HG03139 (cell line): ENCODE results near the gene CD209.
"Not testable (repeated sequence)": the region's sequence is repeated elsewhere in the genome, so short reads cannot be mapped to it uniquely, and the experiment has no call there.

Experiments used
- ATAC-seq: cut with Tn5 transposase; IDR thresholded peaks from one replicate; pipeline ENCODE4 v1.9.1; 2021; ENCODE audit not compliant: unreplicated experiment

Gene CD209

GRCh38 chr19:7771072-7771471, 23.7 kb upstream of the CD209 start:
- no peak for ATAC-seq

DNA sequence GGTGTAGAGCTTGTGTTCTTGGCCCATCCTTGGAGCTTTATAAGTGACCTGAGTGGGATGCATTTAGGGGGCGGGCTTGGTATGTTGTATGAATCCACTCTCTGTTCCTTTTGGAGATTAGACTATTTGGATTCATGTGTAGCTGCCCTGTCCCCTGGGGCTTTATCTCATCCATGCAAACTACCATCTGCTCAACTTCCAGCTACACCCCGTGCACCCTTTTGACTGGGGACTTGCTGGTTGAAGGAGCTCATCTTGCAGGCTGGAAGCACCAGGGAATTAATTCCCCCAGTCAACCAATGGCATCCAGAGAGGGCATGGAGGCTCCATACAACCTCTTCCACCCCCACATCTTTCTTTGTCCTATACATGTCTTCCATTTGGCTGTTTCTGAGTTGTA, 21.8 kb upstream of the CD209 start:
- ATAC-seq: no peak

GRCh38 chr19:7767487-7767886, 20.2 kb upstream of the CD209 start:
- ATAC-seq: no peak

GRCh38 chr19:7766535-7766934, 19.2 kb upstream of the CD209 start:
- ATAC-seq: no peak

DNA sequence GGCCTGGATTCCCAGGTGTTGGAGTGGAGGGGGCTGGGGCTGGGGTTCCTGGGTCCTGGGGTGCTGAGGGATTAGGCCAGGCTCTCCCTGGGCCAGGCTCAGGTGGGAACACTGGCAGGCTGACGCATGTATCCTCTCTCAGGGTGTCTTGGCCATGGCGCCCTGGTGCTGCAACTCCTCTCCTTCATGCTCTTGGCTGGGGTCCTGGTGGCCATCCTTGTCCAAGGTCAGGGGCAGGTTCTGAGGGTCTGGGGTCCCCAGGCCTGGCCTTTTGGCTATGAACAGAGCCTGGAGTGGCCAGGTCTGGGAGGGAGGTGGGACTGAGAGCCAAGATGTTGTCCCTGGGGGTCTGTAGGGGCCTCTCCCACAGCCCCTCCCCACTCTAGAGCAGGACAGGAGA, 17.7 kb upstream of the CD209 start:
- not testable (repeated sequence) for ATAC-seq

- not testable (repeated sequence) for ATAC-seq
Measured at GRCh38 chr19:7764157-7764556, 16.8 kb upstream of the CD209 start.

DNA sequence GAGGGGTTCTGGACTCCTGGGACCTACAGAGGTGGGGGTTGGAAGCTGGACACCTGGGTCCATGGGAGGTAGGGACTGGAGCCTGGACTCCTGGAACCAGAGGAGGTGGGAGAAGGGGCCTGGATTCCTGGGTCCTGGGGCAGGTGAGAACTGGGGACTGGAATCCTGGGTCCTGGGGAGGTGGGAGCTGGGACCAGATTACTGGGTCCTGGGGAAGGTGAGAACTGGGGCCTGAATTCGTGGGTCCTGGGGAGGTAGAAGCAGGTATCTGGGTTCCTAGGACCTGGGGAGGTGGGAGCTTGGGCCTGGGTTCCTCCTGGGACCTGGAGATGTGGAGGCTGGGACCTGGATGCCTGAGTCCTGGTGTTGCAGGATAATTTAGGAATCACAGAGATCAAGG, 16.4 kb upstream of the CD209 start:
- no peak for ATAC-seq

DNA sequence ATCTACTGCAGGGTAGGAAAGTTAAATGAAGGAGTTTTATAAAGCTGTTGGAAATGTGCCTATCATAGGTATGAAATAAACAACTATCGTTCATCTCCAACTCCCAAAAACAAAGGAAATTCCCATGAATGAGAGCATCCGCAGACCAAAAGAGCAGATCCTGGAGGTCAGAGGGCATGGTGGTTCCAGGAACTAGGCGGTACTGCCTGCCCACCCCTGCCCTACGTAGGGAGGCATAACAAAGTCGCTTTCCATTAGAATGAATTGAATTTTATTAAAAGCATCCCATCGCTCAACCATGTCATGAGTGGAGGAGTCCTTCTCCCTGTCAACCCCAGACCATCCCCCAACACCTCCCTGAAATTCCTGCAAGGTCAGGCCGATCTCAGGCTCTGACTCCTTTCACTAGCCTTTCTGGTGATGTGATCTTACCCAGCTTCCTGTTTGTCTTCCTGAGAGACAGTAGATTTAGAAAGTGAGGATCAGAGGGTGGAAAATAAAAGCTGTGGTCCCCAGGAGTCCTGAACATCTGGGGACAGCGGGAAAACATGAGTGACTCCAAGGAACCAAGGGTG, 15.5 kb upstream of the CD209 start, which contains the start of gene CLEC4M:
Gene CLEC4M (plus strand): TSS at position 525 of the 575 bp plus-strand sequence. CDS start 24 bp downstream, at position 549.
- no peak for ATAC-seq

DNA sequence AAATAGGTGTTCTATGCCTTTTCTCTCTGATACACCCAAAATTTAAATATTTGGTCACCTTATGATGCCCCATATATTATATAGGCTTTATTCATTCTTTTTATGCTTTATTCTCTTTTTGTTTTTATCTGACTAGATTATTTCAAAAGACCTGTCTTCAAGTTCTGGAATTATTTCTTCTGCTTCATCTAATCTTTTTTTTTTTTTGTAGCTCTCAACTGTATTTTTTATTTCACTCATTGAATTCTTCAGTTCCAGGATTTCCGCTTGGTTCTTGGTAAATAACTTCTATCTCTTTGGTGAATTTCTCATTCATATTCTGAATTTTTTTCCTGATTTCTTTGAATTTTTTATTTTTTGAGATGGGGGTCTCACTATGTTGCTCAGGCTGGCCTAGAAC, 11.8 kb upstream of the CD209 start:
- ATAC-seq: no peak

DNA sequence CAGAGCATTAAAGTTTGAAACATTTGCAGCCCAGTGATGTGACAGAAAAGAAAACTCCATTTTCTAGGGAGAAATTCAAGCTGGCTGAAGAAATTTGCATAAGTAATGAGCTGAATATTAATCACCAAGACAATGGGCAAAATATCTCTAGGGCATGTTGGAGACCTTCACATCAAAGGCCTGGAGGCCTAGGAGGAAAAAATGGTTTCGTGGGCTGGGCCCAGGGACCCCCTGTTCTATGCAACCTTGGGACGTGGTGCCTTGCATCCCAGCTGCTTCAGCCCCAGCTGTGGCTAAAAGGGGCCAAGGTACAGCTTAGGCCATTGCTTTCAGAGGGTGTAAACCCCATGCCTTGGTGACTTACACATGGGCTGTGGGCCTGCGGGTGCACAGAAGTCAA, 10.0 kb upstream of the CD209 start:
- no peak for ATAC-seq

- no peak for ATAC-seq
Measured at GRCh38 chr19:7756258-7756657, 8.9 kb upstream of the CD209 start.

- no peak for ATAC-seq
Measured at GRCh38 chr19:7751157-7751783, 3.9 kb upstream of the CD209 start.

DNA sequence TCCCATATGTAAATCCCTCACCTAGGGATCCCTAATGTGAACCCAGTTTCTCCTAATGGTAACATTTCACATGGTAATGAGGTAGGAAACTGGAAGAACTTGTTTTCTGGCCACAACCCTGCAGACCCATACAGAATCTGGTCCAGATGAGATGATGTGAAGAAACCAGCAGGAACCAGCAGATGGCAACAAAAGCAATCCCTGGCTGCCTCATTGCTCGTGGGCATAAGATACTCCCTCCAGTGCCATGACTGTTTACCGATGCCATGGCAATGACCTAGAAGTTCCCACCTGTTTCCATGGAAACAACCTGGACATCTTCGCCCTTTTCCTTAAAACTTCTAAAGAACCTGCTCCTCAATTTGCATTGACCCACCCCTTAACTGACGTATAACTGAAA, 1.4 kb upstream of the CD209 start:
- ATAC-seq: no peak

GRCh38 chr19:7748171-7748570, 837 bp upstream of the CD209 start:
- no peak for ATAC-seq

- ATAC-seq: not testable (repeated sequence)
Measured at GRCh38 chr19:7746306-7746705, 1.0 kb downstream of the CD209 start.

GRCh38 chr19:7744871-7745650, 2.3 kb downstream of the CD209 start:
- no peak for ATAC-seq

DNA sequence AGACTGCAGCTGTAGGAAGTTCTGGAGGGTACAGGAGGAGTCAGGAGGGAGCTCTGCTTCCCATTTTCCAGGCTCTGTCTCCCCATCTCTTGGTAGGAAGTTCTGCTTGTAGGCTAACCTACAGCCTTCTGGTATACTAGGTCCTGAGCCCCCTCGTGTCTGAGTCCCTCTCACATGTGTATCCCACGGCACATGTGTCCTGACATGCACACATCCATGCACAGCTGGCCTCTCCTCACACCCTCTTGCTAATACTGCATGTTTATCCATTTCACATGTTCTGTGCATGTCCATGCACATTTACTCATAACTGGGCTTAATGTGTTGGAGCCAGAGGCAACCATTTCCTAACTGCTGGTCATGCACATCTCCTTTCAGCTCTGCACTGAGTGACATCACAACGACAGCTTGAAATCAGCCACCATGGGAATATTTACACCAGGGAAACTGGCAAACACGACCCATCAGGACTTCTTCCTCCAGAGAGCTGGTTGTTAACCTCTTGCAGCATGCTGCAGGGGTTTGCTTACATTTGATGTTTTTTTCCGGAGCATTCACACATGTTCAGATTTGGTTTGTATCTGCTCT, 3.0 kb downstream of the CD209 start:
- ATAC-seq: no peak

- ATAC-seq: peak; percentile 63
Measured at GRCh38 chr19:7743425-7743841, 3.9 kb downstream of the CD209 start.

- no peak for ATAC-seq
Measured at GRCh38 chr19:7742991-7743390, 4.3 kb downstream of the CD209 start.

DNA sequence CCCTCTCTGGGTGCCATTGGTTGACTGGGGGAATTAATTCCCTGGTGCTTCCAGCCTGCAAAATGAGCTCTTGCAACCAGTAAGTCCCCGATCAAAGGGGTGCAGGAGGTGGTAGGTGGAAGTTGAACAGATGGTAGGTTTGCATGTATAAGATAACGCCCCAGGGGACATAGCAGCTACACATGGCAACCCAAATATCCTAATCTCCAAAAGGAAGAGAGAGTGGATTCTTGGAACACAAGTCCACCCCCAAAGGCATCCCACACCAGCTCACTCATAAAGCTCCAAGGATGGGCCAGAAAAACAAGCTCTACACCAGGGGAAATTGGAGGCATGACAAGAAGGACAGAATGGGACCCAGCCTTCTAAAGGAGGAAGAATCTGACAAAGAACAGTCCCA, 4.8 kb downstream of the CD209 start:
- ATAC-seq: no peak

DNA sequence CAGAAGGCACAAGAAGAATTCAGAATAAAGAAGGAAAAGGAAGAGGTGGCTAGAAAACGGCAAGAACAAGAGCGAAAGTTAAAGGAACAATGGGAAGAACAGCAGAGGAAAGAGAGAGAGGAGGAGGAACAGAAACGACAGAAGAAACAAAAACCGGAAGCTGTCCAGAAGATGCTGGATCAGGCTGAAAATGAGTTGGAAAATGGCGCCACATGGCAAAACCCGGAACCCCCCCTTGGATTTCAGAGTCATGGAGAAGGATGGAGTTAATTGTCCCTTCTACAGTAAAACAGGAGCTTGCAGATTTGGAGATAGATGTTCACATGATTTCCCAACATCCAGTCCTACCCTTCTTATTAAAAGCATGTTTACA, 6.7 kb downstream of the CD209 start:
- no peak for ATAC-seq
